DOHH2 (cell line): ENCODE measurements around the gene UVRAG.

Experiments
- H3F3A ChIP-seq: fragments of 200-600 bp; sonication (generic), shearing (Covaris generic); 2 replicates; pipeline ENCODE4 v1.6.0; 2016; ENCODE audit warnings: antibody characterized with exemption, mild to moderate bottlenecking; ENCODE audit not compliant: control insufficient read depth, insufficient read depth
- H3K27ac ChIP-seq: fragments of 200-600 bp; sonication (generic); 2 replicates; pipeline ENCODE4 v1.5.1; 2014; ENCODE audit warnings: low read depth, mild to moderate bottlenecking, low read length, moderate library complexity
- H3K27me3 ChIP-seq: fragments of 200-600 bp; sonication (generic); 2 replicates; pipeline ENCODE4 v1.6.1; 2014; ENCODE audit warnings: mild to moderate bottlenecking, low read length, mixed read lengths; ENCODE audit not compliant: control insufficient read depth
- H3K36me3 ChIP-seq: fragments of 200-600 bp; sonication (generic); 2 replicates; pipeline ENCODE4 v1.6.1; 2014; ENCODE audit warnings: mild to moderate bottlenecking, low read length, moderate library complexity, mixed read lengths; ENCODE audit not compliant: control insufficient read depth
- H3K4me1 ChIP-seq: fragments of 200-600 bp; sonication (generic); 2 replicates; pipeline ENCODE4 v1.6.1; 2014; ENCODE audit warnings: mild to moderate bottlenecking, low read length, mixed read lengths; ENCODE audit not compliant: control insufficient read depth
- H3K4me2 ChIP-seq: fragments of 200-600 bp; sonication (generic); 2 replicates; pipeline ENCODE4 v1.6.0; 2014; ENCODE audit warnings: mild to moderate bottlenecking, low read length, moderate library complexity
- H3K4me3 ChIP-seq: fragments of 200-600 bp; sonication (generic); 2 replicates; pipeline ENCODE4 v1.5.1; 2014; ENCODE audit warnings: mild to moderate bottlenecking, low read length, mixed read lengths
- H3K79me2 ChIP-seq: fragments of 200-600 bp; sonication (generic); 2 replicates; pipeline ENCODE4 v1.6.1; 2014; ENCODE audit warnings: mild to moderate bottlenecking, low read length, mixed read lengths; ENCODE audit not compliant: control insufficient read depth
- H3K9me2 ChIP-seq: fragments of 200-600 bp; sonication (generic); replicated peaks from 2 replicates; pipeline ENCODE4 v1.6.1; 2014; ENCODE audit warnings: mild to moderate bottlenecking, low read length, mixed read lengths; ENCODE audit not compliant: control insufficient read depth
- H3K9me3 ChIP-seq: fragments of 200-600 bp; sonication (generic); 2 replicates; pipeline ENCODE4 v1.6.1; 2014; ENCODE audit warnings: antibody characterized with exemption, low read length, mixed read lengths; ENCODE audit not compliant: control insufficient read depth, insufficient read depth
- H4K20me1 ChIP-seq: fragments of 200-600 bp; sonication (generic); 2 replicates; pipeline ENCODE4 v1.6.0; 2014; ENCODE audit warnings: low read depth, mild to moderate bottlenecking, antibody characterized with exemption, low read length, moderate library complexity; ENCODE audit not compliant: control insufficient read depth, insufficient read depth
- EZH2phosphoT487 ChIP-seq: fragments of 200-600 bp; sonication (generic); IDR thresholded peaks from 2 replicates; pipeline ENCODE4 v1.6.1; 2017; ENCODE audit warnings: borderline replicate concordance, mild to moderate bottlenecking, antibody characterized with exemption, low read length, moderate library complexity, mixed read lengths
- TF ChIP-seq, protein P1 (sequence below): fragments of 200-600 bp; sonication (generic); IDR thresholded peaks from one replicate; pipeline ENCODE4 v1.5.1; 2014; ENCODE audit warnings: antibody characterized with exemption, mild to moderate bottlenecking, low read depth, low read length; ENCODE audit not compliant: poor library complexity, severe bottlenecking

The UVRAG gene

DNA sequence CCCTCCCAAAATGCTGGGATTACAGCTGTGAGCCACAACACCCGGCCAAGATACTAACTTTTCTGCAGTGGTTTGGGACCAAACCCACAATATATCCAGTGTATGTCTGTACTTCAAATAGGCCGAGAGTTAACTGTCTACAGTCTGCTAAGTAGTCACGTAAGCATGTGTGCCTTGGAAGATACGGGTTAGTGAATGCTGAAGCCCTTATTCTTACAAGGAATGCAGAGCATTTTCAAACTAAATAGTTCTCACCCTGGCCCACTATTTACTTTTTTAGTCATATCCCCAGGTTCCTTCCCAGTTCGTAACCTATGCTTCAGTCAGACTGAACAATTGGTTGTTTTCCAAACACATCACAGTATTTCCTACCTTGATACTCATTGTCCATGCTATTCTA is 215.3 kb downstream of the UVRAG start:
- Histone ChIP-seq H3K9me2 (no peaks in the 10 kb centered on the region), H3K4me1 (peaks cover 18% of the 10 kb centered on the region), H3K27me3 (no peaks in the 10 kb centered on the region), H3K36me3 (peaks cover 79% of the 10 kb centered on the region), H4K20me1 (no peaks in the 10 kb centered on the region), H3K4me2 (no peak overlapping the region), H3K27ac (no peak overlapping the region), H3F3A (no peaks in the 10 kb centered on the region), H3K9me3 (no peaks in the 10 kb centered on the region), H3K4me3 (no peak overlapping the region), H3K79me2 (peaks cover 5% of the 10 kb centered on the region; the same call in 1 of the 2 replicates)
- TF ChIP-seq EZH2phosphoT487, result no peak
- TF ChIP-seq, protein P1, sequence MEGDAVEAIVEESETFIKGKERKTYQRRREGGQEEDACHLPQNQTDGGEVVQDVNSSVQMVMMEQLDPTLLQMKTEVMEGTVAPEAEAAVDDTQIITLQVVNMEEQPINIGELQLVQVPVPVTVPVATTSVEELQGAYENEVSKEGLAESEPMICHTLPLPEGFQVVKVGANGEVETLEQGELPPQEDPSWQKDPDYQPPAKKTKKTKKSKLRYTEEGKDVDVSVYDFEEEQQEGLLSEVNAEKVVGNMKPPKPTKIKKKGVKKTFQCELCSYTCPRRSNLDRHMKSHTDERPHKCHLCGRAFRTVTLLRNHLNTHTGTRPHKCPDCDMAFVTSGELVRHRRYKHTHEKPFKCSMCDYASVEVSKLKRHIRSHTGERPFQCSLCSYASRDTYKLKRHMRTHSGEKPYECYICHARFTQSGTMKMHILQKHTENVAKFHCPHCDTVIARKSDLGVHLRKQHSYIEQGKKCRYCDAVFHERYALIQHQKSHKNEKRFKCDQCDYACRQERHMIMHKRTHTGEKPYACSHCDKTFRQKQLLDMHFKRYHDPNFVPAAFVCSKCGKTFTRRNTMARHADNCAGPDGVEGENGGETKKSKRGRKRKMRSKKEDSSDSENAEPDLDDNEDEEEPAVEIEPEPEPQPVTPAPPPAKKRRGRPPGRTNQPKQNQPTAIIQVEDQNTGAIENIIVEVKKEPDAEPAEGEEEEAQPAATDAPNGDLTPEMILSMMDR, result no peak

DNA sequence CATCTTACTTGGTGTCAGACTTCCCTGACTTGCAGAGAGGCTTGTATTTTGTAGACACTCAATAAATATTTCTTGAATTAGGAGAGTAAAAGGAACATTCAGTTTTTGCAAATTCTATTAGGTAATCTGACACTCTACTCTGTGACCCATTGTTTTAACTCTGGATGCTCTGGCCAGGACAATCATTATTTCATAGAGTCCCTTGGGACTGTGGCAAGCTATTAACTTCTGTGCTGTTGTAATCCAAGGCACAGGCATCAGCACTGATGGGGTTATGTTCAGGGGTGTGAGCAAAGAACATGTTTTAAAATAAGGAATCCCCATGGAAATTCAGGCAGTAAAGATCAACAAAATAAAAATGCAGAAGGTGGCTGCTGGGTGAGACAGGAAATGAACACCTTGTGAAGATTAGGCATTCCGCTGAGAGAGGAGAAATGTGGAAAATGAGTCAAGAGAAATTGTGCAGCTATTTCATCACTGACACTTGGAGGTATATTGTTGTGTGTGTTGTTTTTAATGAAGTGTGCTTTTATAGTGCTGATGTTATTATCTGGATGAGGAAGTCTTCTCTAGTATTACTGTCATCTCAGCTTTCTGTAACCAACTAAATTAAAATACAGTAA is 216.1 kb downstream of the UVRAG start:
- H3K4me1 ChIP-seq, result peaks cover 18% of the 10 kb centered on the region
- peaks cover 79% of the 10 kb centered on the region for H3K36me3 ChIP-seq
- no peak overlapping the region for H3K4me3 ChIP-seq
- peaks cover 5% of the 10 kb centered on the region; the same call in 1 of the 2 replicates for H3K79me2 ChIP-seq
- H4K20me1 ChIP-seq, result no peaks in the 10 kb centered on the region
- H3K4me2 ChIP-seq, result no peak overlapping the region
- TF ChIP-seq, protein P1, result no peak
- TF ChIP-seq EZH2phosphoT487, result no peak
- no peaks in the 10 kb centered on the region for H3K9me3 ChIP-seq
- H3K27ac ChIP-seq, result no peak overlapping the region
- no peaks in the 10 kb centered on the region for H3F3A ChIP-seq
- H3K9me2 ChIP-seq, result no peaks in the 10 kb centered on the region
- no peaks in the 10 kb centered on the region for H3K27me3 ChIP-seq

DNA sequence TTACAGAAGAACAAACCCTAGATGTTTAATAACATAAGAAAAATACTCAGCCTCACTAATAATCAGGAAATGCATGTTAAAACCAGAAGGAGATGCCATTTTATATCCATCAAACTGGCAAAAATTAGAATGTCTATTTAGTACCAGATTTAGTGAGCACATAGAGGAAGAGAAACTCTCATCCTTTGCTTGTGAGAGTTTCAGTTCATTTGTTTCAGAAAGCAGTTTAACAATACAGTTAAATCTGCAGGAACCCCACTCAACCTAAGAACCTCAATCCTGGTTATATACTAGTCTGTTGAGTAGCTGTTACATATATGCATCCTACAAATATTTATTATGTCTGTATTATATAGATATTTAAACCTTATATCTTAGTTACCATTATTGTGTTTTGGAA is 218.7 kb downstream of the UVRAG start:
- Histone ChIP-seq H3K4me1 (peaks cover 18% of the 10 kb centered on the region), H3K36me3 (peaks cover 76% of the 10 kb centered on the region), H3K9me3 (no peaks in the 10 kb centered on the region), H3K4me3 (no peak overlapping the region), H3F3A (peaks cover 5% of the 10 kb centered on the region; the same call in 1 of the 2 replicates), H3K4me2 (no peak overlapping the region), H3K27ac (no peak overlapping the region), H3K79me2 (peaks cover 7% of the 10 kb centered on the region; the same call in 1 of the 2 replicates), H4K20me1 (no peaks in the 10 kb centered on the region), H3K9me2 (no peaks in the 10 kb centered on the region), H3K27me3 (no peaks in the 10 kb centered on the region)
- TF ChIP-seq, protein P1, result no peak
- TF ChIP-seq EZH2phosphoT487, result no peak
